ENCODE results near the gene C1QBP.

The C1QBP gene

DNA sequence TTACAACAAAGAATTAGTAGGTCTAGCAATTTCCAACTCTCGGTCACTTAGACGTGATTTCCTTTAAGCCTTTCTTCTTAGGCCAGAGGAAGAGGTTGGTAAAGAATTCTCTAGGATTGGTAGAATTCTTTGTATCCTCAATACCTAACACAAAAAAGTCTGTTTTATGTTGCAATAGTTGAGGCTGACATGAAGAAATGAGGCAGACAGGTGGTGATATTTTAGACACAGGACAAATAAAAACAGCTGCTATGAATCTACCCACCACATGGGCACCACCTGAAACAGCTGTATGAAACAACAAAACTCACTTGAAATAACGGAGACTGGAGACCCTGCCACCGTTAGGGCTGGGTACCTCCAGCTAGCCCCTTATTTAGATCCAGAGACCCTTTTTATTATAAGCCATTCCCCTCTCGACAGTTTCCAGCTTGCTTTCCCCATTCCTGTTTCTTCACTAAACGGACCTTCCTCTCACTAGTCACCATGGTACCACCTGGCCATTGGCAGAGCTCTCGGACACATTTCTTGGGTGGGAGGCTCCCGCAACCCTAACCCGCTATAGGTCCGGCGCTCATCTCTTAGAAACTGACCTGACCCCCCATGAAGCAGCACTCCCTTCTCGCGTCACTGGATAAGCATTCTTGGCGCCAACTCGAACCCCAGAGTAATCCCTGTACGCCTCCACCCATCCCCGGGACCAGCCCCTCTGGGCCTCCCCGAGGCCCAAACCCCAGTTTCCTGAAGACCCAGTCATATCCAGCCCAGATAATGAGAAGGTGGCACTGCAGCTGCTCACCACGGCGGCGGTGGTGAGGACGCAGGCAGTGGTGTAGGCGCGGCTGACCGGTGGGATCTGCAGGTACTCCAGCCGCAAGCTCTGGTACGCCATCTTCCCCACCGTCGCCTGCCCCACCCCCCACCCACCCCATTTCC is 46.6 kb upstream of the C1QBP start, which contains the start of gene DERL2:
Gene DERL2 (minus strand): TSS at position 909 of the 936 bp plus-strand sequence. CDS start 17 bp downstream, at position 892.
- Histone ChIP-seq H2AFZ (ENCODE audit: low read depth) (no peak within 1 kb of the TSS), H3K27ac (peak within 1 kb of the TSS; percentile 88), H3K36me3 (ENCODE audit: insufficient read depth) (no peaks in the 10 kb centered on the region), H3K27me3 (ENCODE audit: insufficient read depth, low read depth) (no peaks in the 10 kb centered on the region), H3K4me1 (ENCODE audit: low read depth, poor library complexity, severe bottlenecking) (no peaks in the 10 kb centered on the region), H3K4me2 (peak within 1 kb of the TSS; percentile 39; the same call in 1 of the 2 replicates), H3K79me2 (ENCODE audit: insufficient read depth, low read depth) (peaks cover 7% of the 10 kb centered on the region; the same call in 1 of the 2 replicates), H3K9ac (peak within 1 kb of the TSS; percentile 76; the same call in 1 of the 2 replicates), H3K4me3 (IDR thresholded peaks at IDR 0.05; ENCODE audit: insufficient read depth, low read depth, low read length) (no peak within 1 kb of the TSS), H4K20me1 (ENCODE audit: insufficient read depth) (no peaks in the 10 kb centered on the region)
- TF ChIP-seq, protein P1, sequence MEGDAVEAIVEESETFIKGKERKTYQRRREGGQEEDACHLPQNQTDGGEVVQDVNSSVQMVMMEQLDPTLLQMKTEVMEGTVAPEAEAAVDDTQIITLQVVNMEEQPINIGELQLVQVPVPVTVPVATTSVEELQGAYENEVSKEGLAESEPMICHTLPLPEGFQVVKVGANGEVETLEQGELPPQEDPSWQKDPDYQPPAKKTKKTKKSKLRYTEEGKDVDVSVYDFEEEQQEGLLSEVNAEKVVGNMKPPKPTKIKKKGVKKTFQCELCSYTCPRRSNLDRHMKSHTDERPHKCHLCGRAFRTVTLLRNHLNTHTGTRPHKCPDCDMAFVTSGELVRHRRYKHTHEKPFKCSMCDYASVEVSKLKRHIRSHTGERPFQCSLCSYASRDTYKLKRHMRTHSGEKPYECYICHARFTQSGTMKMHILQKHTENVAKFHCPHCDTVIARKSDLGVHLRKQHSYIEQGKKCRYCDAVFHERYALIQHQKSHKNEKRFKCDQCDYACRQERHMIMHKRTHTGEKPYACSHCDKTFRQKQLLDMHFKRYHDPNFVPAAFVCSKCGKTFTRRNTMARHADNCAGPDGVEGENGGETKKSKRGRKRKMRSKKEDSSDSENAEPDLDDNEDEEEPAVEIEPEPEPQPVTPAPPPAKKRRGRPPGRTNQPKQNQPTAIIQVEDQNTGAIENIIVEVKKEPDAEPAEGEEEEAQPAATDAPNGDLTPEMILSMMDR (conservative IDR thresholded peaks at IDR 0.05; ENCODE audit: low read depth, low read length): no peak

DNA sequence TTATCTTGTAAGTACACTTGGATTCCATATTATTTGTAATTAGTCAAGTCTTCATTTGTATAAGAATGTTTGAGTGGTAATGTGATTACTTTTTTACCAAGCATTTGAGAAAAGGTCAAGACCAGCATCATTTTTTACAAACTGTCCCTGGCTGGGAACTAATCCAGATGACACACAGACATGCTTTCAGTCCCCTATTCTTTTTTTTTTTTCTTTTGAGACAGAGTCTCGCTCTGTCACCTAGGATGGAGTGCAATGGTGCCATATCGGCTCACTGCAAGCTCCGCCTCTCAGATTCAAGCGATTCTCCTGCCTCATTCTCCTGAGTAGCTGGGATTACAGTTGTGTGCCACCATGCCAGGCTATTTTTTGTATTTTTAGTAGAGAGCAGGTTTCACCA is 42.5 kb upstream of the C1QBP start:
- Histone ChIP-seq H3K4me1 (ENCODE audit: low read depth, poor library complexity, severe bottlenecking) (no peaks in the 10 kb centered on the region), H3K27ac (no peak overlapping the region), H3K4me3 (IDR thresholded peaks at IDR 0.05; ENCODE audit: insufficient read depth, low read depth, low read length) (no peak overlapping the region), H3K27me3 (ENCODE audit: insufficient read depth, low read depth) (no peaks in the 10 kb centered on the region), H2AFZ (ENCODE audit: low read depth) (no peak overlapping the region), H3K36me3 (ENCODE audit: insufficient read depth) (no peaks in the 10 kb centered on the region), H3K9ac (no peak overlapping the region), H3K79me2 (ENCODE audit: insufficient read depth, low read depth) (peaks cover 7% of the 10 kb centered on the region; the same call in 1 of the 2 replicates), H4K20me1 (ENCODE audit: insufficient read depth) (no peaks in the 10 kb centered on the region), H3K4me2 (no peak overlapping the region)
- TF ChIP-seq, protein P1 (conservative IDR thresholded peaks at IDR 0.05; ENCODE audit: low read depth, low read length): no peak

GRCh38 chr17:5480962-5481361 is 42.0 kb upstream of the C1QBP start:
- H3K27ac ChIP-seq: no peak overlapping the region

GRCh38 chr17:5478992-5479391 is 40.0 kb upstream of the C1QBP start:
- Histone ChIP-seq H3K4me2 (no peak overlapping the region), H3K79me2 (ENCODE audit: insufficient read depth, low read depth) (no peaks in the 10 kb centered on the region), H3K36me3 (ENCODE audit: insufficient read depth) (no peaks in the 10 kb centered on the region), H3K27ac (no peak overlapping the region), H3K27me3 (ENCODE audit: insufficient read depth, low read depth) (no peaks in the 10 kb centered on the region), H2AFZ (ENCODE audit: low read depth) (no peak overlapping the region), H3K9ac (no peak overlapping the region), H3K4me3 (IDR thresholded peaks at IDR 0.05; ENCODE audit: insufficient read depth, low read depth, low read length) (no peak overlapping the region), H3K4me1 (ENCODE audit: low read depth, poor library complexity, severe bottlenecking) (no peaks in the 10 kb centered on the region), H4K20me1 (ENCODE audit: insufficient read depth) (no peaks in the 10 kb centered on the region)
- TF ChIP-seq, protein P1 (conservative IDR thresholded peaks at IDR 0.05; ENCODE audit: low read depth, low read length): no peak

More at GRCh38 chr17:5480962-5481361, 42.0 kb upstream of the C1QBP start:
- Histone ChIP-seq H3K4me1 (ENCODE audit: low read depth, poor library complexity, severe bottlenecking) (no peaks in the 10 kb centered on the region), H4K20me1 (ENCODE audit: insufficient read depth) (no peaks in the 10 kb centered on the region), H3K9ac (no peak overlapping the region), H3K79me2 (ENCODE audit: insufficient read depth, low read depth) (peaks cover 7% of the 10 kb centered on the region; the same call in 1 of the 2 replicates), H3K4me2 (no peak overlapping the region), H3K27me3 (ENCODE audit: insufficient read depth, low read depth) (no peaks in the 10 kb centered on the region), H3K4me3 (IDR thresholded peaks at IDR 0.05; ENCODE audit: insufficient read depth, low read depth, low read length) (no peak overlapping the region), H3K36me3 (ENCODE audit: insufficient read depth) (no peaks in the 10 kb centered on the region), H2AFZ (ENCODE audit: low read depth) (no peak overlapping the region)
- TF ChIP-seq, protein P1 (conservative IDR thresholded peaks at IDR 0.05; ENCODE audit: low read depth, low read length): no peak

Measured in KMS-11 (cell line).